GM21786 (cell line): ENCODE data around the gene ABCA4.

Experiments
- ATAC-seq: cut with Tn5 transposase; IDR thresholded peaks from one replicate; pipeline ENCODE4 v1.9.1; 2021; ENCODE audit not compliant: unreplicated experiment

The ABCA4 gene

GRCh38 chr1:93980320-93981273, 140.4 kb downstream of the ABCA4 start:
- no peak for ATAC-seq

DNA sequence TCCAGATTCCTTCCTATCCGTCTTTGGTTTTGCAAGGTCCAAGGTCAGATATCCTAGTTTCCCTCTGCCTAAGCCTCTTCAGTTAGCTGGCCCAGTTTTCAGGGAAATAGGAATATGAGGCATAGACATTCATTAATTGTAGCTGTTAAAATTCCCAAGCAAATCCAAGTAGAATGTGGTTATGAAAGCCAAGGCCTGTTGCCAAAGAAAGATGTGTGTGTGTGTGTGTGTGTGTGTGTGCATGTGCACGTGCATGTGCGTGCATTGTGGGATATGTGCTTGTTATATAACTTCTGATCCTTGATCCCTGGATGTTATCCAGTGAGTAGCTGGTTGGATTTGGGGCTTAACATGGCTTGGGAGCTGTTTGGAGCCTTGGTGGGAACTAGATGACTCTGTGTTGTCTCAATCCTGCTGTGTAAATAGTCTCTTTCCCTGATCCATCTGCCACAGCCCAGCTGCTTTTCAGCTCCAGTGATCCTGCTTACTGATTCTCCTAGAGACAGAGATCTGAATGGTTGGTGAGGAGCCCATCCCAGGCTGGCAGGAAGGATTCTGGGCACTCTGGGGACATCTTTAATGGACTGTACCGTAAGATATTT, 141.1 kb downstream of the ABCA4 start:
- ATAC-seq, result no peak

GRCh38 chr1:93979040-93979717, 141.8 kb downstream of the ABCA4 start:
- no peak for ATAC-seq

GRCh38 chr1:93977598-93977945, 143.4 kb downstream of the ABCA4 start:
- no peak for ATAC-seq

GRCh38 chr1:93976711-93977597, 144.0 kb downstream of the ABCA4 start:
- no peak for ATAC-seq

GRCh38 chr1:93976291-93976690, 144.7 kb downstream of the ABCA4 start:
- ATAC-seq, result no peak

GRCh38 chr1:93972341-93972740, 148.6 kb downstream of the ABCA4 start:
- no peak for ATAC-seq

- no peak for ATAC-seq
Observed at GRCh38 chr1:93969887-93970286, 151.1 kb downstream of the ABCA4 start.

DNA sequence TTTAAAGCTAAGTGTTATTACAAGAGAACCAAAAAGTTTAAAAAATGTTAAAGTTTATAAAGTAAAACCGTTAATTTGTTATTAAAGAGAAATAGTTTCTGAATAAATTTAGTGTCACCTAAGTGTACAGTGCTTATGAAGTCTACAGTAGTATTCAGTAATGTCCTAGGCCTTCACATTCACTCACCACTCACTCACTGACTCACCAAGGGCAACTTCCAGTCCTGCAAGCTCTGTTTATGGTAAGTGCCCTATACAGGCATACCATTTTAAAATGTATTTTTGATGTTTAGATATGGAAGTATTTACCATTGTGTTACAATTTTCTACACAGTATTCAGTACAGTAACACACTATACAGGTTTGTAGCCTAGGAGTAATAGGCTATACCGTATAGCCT, 151.6 kb downstream of the ABCA4 start:
- no peak for ATAC-seq

DNA sequence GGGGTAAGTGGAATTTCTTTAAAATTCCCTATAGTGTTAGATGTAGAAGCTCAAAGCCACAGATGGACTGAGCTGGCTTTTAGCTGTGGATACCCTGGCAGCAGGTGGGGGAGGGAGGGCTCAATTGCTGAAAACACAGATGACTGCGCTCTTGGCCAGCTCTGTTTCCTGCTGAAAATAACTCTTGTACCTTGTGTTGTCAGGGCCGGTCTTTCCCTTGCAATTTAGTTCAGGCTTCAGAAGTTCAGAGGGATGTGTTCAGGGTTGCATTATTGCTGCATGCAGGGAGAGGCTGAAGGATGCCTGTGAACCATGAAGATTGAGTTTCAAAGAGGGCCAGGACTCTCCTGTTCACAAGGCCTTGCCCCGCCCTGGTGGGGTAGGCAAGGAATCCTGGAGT, 153.6 kb downstream of the ABCA4 start:
- no peak for ATAC-seq

- no peak for ATAC-seq
Observed at GRCh38 chr1:93965888-93966287, 155.1 kb downstream of the ABCA4 start.

- no peak for ATAC-seq
Observed at GRCh38 chr1:93965256-93965655, 155.7 kb downstream of the ABCA4 start.

DNA sequence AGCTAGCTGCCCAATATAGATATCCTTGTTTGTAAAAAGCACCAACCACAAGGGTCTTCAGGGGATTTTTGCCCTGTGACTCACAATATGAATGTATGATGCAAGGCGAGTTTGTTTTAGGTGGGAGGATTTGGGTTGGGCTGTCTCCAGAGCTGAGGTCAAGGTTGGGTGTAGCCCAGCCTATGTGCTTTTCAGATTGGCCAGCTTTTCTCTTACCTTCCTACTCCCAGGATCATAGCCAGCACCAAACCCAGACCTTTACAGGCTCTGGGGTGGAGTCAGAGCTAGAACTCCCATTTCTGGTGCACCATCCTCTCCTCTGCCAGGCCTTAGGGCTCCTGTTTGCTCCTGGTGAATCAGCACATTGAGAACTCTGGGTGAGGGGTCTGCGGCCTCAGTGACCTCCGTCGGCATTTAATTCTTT, 156.2 kb downstream of the ABCA4 start:
- ATAC-seq, result no peak

- ATAC-seq, result no peak
Observed at GRCh38 chr1:93964096-93964776, 156.7 kb downstream of the ABCA4 start.

DNA sequence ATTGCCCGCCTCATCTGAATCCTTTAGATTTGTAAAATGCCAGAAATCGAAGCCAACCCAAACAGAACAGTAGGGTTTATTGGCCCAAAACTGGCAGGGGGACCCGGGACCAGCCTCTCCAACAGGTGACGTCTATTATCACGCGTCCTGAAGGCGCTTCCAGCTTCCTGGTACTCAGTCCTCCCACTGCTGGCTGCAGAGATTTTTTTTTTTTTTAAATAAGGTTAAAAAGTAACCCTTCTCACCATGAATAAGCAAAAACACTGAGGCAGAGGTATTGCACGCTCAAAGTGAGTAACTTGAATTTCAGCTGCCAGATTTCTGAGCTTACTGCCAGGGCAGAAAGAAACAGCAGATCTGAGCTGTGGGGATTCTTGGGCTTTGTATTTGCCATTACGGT, 157.4 kb downstream of the ABCA4 start:
- no peak for ATAC-seq

GRCh38 chr1:93961906-93962305, 159.0 kb downstream of the ABCA4 start:
- no peak for ATAC-seq

- ATAC-seq, result no peak
Observed at GRCh38 chr1:93961443-93961842, 159.5 kb downstream of the ABCA4 start.

DNA sequence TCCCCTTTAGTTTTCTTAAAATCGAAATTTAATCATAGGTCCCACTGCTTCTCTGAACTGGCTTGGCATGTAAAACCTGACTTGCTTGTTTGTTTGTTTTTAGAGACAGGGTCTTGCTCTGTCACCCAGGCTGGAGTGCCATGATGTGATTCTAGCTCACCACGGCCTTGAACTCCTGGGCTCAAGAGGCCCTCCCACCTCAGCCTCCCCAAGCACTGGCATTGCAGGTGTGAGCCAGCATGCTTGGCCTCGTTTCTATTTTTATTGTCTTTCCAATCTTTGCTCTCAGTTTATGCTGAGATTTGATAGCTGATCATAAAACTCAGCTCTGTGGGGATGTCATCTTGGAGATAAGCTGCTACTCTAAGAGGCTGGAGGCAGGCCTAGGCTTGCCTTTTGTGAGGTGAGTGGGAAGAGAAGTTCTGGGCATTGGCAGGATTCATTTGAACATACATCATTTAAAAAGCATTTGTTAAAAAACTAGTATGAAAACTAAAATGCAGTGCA, 160.3 kb downstream of the ABCA4 start:
- no peak for ATAC-seq

DNA sequence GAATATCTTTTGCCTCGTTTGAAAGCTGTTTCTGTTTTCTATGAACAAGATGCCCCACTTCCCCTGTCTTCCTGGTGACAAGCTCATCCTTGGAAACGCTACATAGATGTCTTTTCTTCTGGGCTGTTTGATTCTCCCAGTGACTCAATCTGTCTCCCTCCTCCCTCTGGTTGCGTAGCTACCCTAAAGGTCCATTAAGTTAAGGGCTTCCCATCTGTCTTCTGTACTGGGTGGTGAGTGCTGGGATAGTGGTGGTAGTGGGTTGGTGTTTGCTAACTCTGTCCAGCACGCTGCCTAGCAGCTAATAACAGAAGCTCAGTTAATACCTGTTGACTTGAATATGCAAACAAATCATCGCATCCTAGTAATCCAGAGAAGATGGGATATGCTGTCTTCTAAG, 161.5 kb downstream of the ABCA4 start:
- ATAC-seq, result no peak

- ATAC-seq, result no peak
Observed at GRCh38 chr1:93958726-93959100, 162.2 kb downstream of the ABCA4 start.
